A172 (cell line): ENCODE data around the gene SSRP1. TPM values are rescaled to one million over a fixed set of nuclear protein-coding genes. Genes with fewer than 3 reads are reported as not detected.

Experiments
- total RNA-seq: library from RNA; depleted of rRNA; stranded (reverse); fragments of >200 nt; shearing (Covaris generic); gene quantifications from 2 replicates; pipeline ENCODE4 v1.2.3, GENCODE V29; 2014; rRNA removed

Gene SSRP1
- total RNA-seq, 1 experiment from 2014 or later, result 167 TPM

Other genes starting within 250 kb of the SSRP1 start
- not detected in 2 replicates for gene LRRC55, start 153.9 kb downstream of the SSRP1 start, total RNA-seq
- gene APLNR, start 98.6 kb downstream of the SSRP1 start, total RNA-seq, result 0.03 TPM in 1 of 2 replicates, not detected in the other
- gene TNKS1BP1, start 10.9 kb downstream of the SSRP1 start, total RNA-seq, result 43.8 and 50.8 TPM in 2 replicates
- not detected in 2 replicates for gene P2RX3, start 2.5 kb upstream of the SSRP1 start, total RNA-seq
- not detected in 2 replicates for gene PRG3, start 45.3 kb upstream of the SSRP1 start, total RNA-seq
- not detected in 2 replicates for gene PRG2, start 54.8 kb upstream of the SSRP1 start, total RNA-seq
- 18.4 and 20.5 TPM in 2 replicates for gene SLC43A3, start 91.2 kb upstream of the SSRP1 start, total RNA-seq
- gene RTN4RL2, start 124.6 kb upstream of the SSRP1 start, total RNA-seq, result 0.64 and 1.6 TPM in 2 replicates
- 3.4 and 5.2 TPM in 2 replicates for gene SLC43A1, start 179.8 kb upstream of the SSRP1 start, total RNA-seq
- gene TIMM10, start 194.9 kb upstream of the SSRP1 start, total RNA-seq, result 59.7 and 95.9 TPM in 2 replicates
- not detected in 2 replicates for gene SMTNL1, start 201.7 kb upstream of the SSRP1 start, total RNA-seq
- gene UBE2L6, start 231.8 kb upstream of the SSRP1 start, total RNA-seq, result 52.5 and 69.6 TPM in 2 replicates